Inflammatory macrophage treated with lipopolysaccharide for 1 hour (primary cell): ENCODE results near the gene HS3ST2.

ENCODE experiments used
- DNase-seq, 2 donors: peaks; one replicate each; pipeline ENCODE4 v3.0.0-alpha.2; 2020 to 2022

The HS3ST2 gene

DNA sequence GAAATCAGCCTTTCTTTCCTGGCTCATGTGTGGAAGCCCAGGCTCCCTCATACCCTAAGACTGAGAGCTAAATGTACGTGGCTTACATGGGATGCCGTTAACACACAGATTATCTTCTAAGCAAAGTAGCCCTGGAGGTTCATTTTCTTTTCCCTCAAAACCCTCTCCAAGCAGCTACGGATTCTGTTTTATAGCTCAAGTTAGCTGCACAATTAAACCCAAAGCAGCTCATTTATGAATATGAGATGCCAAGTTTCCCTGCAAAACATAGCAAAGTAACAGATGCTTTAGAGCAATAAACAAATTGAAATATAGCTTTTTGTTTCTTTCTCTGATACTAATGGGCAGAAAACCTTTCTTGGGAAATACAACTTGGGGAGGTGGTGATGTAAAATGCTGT lies 72.0 kb downstream of the HS3ST2 start:
- no peak for DNase-seq

DNA sequence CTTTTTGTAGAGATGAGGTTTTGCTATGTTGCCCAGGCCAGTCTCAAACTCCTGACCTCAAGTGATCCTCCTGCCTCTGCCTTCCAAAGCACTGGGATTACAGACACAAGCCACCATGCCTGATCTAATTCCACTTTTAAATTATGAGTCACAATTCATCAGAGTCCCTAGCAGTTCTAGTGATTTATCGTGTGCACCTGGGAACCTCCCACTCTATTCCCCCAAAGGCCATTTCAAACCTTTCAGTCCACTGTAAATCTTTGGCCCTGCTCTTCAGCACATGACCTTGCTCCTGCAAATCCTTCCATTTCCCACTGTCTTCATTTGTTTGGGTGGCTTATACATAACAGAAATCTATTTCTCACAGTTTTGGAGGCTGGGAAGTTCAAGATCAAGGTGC lies 73.0 kb downstream of the HS3ST2 start:
- no peak for DNase-seq

DNA sequence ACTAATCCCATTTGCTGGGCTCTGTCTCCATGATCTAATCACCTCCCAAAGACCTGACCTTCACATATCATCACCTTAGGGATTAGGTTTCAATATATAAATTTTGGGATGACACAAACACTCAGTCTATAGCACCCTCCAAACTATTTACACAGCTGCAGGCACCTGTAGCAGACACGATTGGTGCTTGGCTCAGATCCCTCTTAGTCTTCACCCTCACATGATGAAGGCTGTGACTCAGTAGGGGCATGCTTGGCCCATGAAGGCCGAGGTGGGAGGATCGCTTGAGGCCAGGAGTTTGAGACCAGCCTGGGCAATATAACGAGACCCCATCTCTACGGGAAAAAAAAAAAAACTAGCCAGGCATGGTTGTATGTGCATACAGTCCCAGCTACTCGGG lies 73.5 kb downstream of the HS3ST2 start:
- no peak for DNase-seq

DNA sequence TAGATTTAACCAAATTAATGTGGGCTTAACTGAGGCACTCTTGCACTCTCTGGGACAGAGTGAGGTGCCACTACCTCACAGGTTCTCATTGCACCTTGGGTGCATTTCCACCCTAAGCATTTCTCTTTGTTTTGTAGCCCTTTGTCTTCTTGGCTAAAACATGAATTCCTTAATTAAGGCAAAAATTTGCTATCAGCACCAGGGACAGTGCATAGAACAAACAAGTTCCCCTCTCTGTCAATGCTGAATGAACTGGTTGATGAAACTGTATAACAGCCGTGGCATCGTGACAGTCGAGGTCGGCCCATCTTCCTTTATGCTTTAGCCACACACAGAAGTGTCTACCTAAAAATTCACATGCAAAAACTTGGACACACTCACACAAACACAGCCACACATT lies 74.8 kb downstream of the HS3ST2 start:
- DNase-seq: no peak

DNA sequence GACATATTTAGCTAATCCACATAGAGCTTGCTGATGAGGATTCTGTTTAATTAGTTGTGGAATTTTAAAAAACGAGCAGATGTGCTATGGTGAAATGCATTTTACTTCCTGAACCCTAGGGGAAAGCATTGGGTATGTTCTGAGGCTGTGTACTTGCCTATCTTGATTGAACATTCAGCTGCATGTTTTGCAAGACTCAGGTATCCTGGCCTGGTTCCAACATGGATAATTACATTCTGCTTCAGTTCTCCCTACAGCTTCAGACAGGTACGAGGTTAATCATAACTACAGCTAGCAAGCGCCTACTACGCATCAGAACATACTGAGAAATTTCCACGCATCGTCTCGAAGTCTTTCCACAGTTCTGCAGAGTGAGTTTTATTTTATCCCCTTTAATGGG lies 77.0 kb downstream of the HS3ST2 start:
- no peak for DNase-seq

DNA sequence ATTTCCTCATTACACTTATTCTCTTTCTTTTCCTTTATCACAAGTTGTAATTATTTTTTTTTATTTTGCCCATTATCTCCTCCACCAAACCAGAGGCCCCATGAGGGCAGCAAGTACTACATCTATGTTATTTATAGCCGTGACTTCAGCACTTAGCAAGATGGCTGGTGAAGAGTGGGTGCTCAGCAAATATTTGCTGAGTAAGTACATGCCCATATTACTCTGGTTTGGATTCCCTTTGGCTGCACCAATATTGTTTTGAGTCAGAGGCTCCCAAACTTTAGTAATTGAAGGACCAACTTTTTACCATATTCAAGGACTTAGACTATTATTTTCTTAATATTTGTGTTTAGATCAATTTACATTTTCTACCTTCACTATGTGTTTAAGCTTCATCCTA lies 83.2 kb downstream of the HS3ST2 start:
- DNase-seq: no peak

DNA sequence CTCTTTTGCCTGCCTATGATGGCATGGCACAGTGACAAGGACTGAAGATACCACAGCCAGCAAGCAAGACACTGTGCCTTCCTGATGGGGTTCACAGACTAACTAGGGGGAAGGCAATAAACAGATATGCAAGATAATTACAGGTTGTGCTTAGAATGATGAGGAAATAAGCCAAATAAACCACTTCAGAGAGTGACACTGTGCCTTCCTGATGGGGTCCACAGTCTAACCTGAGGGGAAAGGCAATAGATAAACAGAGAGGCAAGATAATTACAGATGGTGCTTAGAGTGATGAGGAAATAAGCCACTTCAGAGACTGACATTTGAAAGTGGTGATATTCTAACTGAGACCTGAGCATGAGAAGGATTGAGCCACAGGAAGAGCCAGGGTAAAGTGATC lies 84.2 kb downstream of the HS3ST2 start:
- DNase-seq: no peak

DNA sequence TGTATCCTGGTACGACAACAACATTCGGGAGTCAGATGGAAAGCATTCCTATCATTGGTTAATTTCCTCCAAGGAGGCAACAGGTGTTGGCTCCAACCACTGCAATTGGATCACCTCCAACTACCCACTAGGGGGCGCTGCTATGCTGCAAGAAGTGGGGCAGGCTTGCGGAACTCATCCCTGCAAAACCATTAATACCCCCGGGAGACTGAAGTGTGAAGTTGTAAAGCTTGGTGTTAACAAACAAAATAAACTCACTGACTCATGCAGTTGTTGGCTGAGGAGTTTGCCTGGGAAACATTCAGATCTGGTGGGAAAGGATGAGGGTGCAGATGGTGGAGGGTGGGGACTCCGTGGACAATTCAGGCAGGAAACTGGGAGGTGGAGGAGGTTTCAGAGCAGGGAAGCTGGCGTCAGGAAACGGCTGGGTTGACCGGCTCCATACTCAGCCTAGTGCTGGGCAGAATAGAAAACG lies 84.9 kb downstream of the HS3ST2 start:
- DNase-seq: peak; percentile 36 to 77

DNA sequence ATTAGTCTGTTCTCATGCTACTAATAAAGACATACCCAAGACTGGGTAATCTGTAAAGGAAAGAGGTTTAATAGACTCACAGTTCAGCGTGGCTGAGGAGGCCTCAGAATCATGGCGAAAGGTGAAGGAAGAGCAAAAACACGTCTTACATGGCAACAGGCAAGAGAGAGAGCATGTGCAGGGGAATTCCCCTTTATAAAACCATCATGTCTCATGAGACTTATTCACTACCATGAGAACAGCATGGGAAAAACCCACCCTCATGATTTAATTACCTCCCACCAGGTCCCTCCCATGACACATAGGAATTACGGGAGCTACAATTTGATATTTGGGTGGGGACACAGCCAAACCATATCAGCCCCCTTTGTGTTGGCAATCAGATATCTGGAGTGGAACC lies 85.6 kb downstream of the HS3ST2 start:
- DNase-seq: peak; percentile 35 to 59

DNA sequence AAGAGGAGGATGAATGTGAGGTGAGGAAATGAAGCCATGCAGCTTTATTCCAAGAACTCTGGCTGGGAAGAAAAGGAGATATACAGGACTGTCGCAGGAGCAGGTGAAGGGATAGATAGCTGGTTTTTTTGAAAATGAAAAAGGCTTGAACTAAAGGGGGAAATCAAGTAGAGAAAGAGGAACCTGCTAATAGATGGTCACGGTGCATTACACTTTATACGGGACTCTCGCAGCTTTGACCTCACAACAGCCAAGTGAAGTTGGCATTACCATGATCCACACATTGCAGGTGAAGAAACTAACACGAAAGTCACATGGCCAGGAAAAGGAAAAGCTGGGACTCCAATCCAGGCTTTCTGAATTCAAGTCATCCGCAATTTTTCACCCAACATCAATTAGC lies 86.9 kb downstream of the HS3ST2 start:
- DNase-seq: no peak

DNA sequence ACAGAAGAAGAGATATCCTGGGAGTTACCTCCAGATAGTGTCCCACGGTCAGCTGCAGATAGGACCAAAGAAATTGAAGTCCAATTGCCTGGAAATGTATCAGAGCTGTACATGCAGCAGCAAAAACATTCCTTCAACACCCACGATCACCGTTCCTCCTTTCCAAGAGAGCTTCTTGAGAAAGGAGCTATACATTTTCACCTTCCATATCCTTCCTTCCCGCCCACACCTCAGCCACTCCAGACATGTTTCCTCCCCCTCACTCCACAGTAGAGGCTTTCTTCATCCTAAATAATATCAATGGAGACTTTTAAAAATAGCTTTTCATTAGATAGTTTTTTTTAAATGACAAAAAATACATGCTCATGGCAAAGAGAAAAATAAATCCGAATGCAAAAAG lies 87.6 kb downstream of the HS3ST2 start:
- DNase-seq: no peak

DNA sequence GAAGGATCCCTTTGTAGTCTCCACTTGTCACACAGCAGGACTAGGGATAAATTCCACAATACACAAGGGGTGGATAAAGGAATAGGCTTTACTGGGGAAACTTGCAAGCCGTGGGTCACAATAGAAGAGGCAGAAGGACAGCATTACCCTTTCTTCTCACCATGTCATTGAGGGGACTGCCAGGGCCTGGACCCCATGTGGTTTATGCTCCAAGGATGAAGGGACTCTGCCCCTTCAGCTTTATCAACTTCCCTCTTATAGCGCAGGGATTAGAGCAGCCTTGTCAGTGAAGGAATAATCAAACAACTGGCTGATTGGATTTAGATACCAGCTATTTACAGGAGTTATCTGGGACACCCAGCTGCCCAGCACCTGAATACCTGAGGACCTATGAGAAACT lies 89.8 kb downstream of the HS3ST2 start:
- no peak for DNase-seq

DNA sequence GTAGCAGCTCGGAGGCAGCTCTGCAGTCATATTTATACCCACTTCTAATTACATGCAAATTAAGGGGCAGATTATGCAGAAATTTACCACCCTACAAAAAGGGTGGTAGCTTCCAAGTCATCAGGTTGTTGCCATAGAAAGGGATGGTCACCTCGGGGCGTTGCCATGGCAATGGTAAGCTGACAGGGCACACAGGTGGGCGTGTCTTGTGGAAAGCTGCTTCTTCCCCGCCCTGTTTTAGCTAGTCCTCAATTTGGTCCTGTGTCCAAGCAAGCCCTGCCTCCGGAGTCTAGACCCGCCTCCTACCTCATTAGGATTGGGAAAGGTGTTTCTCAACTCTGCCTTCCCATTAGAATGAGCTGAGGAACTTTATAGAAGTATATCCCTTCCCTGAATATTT lies 98.7 kb downstream of the HS3ST2 start:
- no peak for DNase-seq

DNA sequence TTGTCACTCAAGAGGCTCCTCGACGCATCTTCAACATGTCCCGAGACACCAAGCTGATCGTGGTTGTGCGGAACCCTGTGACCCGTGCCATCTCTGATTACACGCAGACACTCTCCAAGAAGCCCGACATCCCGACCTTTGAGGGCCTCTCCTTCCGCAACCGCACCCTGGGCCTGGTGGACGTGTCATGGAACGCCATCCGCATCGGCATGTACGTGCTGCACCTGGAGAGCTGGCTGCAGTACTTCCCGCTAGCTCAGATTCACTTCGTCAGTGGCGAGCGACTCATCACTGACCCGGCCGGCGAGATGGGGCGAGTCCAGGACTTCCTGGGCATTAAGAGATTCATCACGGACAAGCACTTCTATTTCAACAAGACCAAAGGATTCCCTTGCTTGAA lies 101.0 kb downstream of the HS3ST2 start:
- no peak for DNase-seq

DNA sequence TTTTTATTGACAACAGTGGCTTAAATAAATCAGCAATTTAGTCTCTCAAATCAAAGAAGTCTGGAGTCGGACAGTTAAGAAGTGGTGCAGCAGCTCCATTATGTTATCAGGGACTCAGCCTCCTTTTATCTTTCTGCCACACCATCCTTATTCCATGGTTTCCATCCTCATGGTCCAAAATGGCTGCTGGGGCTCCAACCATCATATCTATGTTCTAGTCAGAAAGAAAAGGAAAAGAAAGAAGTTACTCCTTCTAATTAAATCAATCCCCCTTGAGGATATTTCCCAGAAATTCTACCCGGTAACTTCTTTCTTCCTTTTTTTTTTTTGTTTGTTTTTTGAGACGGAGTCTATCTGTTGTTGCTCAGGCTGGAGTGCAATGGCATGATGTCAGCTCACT lies 109.5 kb downstream of the HS3ST2 start:
- DNase-seq: no peak

DNA sequence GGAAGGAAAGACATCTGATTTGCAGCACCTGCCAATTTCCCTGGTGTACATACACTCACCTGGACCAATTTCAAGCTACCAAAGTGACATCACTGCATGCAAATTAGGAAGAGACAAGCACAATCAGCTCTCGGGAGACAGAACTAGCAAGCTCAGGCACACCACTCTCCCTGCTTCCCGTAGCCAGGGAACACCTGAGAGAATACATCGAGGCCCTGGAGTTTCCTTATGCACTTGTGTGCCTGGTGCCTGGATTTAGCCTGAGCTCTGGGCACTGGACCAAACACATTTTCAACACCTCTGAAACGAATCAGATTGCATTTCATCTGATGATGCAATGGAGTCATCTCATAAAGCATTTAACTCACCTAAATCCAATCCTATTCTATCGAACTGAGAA lies 110.5 kb downstream of the HS3ST2 start:
- no peak for DNase-seq

DNA sequence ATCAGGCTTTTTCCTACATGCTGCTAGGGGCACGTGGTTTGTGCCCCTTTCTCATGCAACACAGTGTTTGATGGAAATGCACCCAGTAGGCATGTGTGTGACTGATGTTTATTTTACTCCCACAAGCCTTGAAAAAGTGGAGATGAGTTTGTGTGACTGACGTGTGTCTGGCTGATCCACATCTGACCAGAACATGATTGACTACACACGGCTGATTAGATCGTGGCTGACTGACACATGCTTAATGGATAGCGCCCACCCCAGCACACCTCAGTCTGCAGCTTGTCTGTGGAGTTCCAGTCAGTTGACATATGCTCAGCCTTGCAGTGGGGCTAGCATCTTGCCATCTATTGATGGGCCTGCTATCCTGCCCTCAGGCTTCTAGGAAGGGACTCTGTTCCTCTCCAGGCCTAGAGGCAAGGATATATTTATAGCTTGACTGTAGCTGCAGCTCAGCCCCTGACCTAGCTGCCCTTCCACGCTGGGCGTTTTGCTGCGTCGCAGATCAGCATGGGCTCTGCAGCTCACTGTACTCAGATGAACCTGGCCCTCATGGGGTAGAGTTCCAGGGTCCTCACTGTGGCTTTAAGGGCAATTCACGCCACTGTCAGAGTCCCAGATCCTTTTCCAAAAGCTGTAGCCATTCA lies 112.3 kb downstream of the HS3ST2 start:
- DNase-seq: no peak

DNA sequence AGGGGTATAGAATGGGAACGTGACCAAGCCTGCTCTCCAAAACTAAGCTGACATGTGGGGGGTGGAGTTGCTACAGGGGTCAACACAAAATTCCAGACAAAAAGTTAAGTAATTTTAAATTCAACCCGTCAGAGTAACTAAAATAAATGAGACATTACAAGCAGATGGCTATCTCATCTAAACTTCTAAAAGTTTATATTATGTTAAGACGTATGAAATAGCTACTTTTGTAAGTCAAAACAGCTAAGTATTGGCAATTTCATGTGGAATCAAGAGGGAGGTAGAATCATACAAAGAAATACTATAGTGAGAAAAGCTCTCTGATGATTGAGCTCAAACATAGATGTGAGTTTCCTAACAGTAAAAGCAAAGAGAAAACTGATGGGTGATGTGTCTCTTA lies 113.3 kb downstream of the HS3ST2 start:
- DNase-seq: no peak

DNA sequence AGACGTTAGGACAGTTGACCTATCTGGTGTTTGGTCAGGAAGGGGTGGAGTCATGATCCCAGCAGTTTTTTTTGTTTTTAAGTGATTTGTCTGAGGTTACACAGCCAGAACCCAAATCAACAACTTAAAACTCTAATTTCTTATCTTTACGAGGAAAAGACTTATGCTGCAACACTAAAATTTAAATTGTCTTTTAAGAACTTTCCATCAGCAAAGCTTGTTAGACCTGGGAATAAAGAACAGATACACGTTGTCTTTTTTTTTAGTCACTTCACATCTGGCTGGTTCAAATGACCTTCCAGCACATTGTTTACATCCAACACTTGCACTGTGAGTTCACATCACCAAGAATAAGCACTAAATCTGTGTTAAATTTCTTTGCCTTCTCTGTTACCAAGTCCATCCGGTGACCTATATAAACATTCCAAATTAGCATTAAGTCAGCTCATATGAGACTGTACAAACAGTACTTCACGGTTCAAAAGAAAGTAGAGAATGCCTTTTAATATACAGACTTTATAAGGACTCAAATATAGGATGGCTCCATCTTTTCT lies 115.0 kb downstream of the HS3ST2 start:
- DNase-seq: no peak

DNA sequence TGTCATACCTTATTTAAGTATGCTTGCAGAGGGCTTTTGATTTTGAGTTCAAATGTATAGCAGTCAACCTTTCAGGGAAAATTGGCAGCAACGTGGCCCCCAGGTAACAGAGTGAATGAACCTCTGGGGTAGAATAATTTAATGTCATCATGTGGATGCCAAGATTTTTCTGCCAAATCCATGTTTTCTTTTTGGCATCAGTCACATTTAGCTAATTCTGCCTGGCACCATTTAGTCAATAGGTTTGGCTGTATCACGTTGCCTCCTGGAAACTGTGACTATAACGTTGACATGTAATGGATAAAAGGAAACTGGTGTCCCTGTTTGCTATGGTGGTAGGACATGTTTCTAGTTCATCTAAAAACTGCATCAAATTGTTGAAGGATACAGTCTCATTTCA lies 115.5 kb downstream of the HS3ST2 start:
- no peak for DNase-seq

DNA sequence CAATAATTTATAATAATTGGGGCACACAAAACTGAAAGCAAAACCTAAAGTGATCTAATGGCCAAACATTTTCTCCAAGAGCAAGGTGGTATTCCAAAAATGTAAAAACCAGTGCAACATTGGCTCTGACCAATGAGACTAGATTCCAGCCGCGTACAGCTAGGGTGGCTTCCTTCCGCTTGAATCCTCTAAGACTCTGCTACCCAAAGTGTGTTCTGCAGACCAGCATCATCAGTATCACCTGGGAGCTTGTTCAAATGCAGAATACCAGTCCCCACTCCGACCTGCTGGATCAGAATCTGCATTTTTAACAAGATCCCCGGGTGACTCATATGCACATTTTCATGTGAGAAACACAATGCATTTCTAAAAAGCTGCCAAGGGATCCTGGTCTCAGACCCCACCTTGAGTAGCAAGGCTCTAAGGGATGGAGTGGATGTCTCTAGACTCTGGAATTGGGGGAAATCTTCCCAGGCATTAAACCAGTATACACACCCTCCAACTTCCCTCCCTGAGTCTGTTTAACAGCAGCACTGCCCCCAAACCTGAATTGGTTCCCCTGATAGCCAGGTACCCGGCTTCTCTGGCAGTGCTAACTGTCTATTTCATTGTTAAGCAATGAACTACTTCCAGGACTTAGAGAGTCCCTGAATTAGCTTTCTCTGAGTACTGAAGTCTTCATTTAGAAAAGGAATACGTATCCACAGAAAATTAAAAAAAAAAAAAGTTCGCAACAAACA lies 118.2 kb downstream of the HS3ST2 start:
- DNase-seq: no peak

DNA sequence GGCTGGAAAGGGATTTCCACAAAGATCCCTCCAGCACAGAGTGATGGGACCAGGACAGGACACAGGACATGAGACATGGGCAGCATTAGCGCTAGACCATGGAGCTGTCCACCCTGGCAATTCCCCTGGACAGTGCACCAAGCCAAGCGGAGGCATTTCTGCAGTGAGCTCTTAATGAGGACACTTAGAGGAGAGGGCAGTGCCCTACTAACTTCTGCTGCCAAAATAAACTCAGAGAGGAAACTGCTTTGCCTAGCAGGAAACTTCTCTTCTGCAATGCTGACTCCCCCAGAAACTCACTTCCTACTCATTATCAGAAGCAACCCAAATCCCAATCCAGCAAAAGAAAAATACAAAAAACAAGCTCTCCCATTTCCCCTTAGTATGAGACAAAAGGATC lies 119.2 kb downstream of the HS3ST2 start:
- peak; percentile 10 to 11 for DNase-seq

DNA sequence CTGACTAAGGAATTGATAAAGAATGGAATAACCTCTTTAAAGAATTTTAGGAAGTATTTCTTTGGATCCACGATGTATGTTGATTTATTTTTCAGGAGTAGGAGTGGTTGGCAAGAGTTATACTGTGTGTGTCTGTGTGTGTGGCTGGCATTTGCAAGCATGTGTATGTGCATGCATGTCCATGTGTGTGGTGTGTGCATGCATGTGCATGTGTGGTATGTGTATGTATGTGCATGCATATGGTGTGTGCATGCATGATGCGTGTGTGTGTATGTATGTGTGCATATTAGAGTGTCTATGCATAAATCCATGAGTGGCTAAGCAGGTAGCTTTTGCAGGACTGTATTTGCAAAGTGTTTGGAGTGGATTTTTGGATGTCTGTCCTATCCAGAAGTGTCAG lies 120.8 kb downstream of the HS3ST2 start:
- DNase-seq: no peak

DNA sequence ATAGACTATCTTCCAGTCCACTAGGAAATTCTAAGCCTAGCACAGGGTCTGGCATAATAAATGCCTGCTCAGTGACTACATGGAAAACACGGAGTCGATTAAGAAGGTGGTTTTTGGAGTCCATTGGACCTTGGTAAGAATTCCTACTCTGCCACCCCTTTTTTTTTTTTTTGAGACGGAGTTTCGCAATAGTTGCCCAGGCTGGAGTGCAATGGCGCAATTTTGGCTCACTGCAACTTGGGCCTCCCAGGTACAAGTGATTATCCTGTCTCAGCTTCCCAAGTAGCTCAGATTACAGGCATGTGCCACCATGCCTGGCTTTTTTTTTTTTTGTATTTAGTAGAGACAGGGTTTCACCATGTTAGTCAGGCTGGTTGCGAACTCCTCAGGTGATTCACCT lies 123.2 kb downstream of the HS3ST2 start:
- no peak for DNase-seq

DNA sequence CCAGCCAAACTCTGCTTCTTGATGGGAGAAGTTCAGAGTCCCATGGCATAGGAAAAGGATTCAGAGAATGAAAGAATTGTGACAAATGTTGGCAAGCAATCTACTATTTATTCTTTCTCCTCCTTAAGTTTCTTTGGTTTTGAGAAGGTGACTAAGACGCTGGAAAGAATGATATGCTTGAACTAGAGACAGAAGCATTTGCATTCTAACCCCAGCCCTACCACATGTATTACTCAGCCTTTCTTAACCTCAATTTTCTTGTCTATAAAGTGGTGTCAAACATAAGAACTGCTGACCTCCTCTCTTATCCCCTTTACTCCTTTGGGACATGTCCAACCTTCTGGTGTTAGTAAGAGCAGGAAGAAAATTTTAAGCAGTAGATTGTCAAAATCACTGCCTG lies 124.7 kb downstream of the HS3ST2 start:
- DNase-seq: no peak
